SW 1271 (cell line): ENCODE data around the gene CDK13.

ENCODE experiments used
- DNase-seq, 2 experiments: peaks; one replicate each; lab custom pipeline; 2025; lab: John Stamatoyannopoulos, UW

CDK13 gene

GRCh38 chr7:40008223-40008815 is 58.3 kb downstream of the CDK13 start:
- DNase-seq: no peak

- no peak for DNase-seq
Measured at GRCh38 chr7:40009301-40009700, 59.2 kb downstream of the CDK13 start.

- DNase-seq: no peak
Measured at GRCh38 chr7:40014376-40014775, 64.3 kb downstream of the CDK13 start.

DNA sequence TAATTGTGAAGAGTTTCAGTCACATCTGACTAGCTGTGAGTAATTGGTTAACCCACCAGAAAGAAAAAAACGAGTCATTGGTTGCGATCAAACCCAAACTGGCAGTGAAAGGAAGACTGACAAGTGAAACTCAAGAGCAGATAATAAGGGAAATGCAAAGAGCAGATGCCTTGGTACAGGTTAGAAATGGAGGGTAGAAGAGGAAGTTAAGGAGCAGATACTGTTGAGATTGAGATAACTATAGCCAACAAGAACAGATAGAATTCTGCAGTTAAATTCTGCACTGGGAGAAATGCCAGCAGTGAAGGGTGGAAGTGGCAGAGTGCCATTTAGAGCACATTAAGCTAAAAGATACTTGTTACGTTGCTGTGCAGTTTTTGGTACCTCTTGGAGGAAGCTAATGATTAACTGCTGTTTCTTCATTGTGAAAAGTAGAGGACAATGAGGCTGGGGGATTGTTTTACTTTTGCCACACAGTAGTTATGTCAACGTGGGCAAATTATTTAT is 65.8 kb downstream of the CDK13 start:
- DNase-seq: no peak

DNA sequence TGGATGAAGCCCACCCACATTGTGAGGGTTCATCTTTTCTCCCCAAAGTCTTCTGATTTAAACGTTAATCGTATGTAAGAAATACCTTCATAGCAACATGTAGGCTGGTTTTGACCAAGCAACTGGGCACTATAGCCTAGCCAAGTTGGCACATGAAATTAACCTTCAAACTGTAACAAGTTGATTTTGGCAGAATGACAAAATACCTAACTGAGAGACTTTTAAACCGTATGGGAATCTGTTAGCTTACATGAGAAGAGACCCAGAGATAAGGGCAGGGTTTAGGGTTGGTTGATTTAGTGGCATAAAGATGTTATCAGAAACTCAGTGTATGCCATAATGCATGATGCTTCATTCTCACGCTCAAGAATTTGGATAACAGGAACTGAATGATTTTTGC is 69.5 kb downstream of the CDK13 start:
- DNase-seq: no peak

GRCh38 chr7:40024048-40024447 is 74.0 kb downstream of the CDK13 start:
- DNase-seq: no peak

DNA sequence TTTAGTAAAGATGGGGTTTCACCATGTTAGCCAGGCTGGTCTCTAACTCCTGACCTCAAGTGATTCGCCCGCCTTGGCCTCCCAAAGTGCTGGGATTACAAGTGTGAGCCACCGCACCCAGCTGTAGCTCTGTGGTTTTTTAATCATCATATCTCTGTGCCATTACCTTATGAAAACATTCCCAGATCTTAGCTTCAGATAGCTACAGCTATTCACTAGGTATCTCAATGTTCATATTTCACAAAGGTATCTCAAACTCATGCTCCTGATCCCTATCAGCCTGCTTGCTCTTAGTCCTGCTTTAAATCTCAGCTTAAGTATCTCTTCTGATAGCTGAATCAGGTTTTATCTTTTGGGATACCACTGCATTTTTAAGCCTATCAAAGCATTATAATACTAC is 74.8 kb downstream of the CDK13 start:
- no peak for DNase-seq

GRCh38 chr7:40027545-40027944 is 77.5 kb downstream of the CDK13 start:
- no peak for DNase-seq

DNA sequence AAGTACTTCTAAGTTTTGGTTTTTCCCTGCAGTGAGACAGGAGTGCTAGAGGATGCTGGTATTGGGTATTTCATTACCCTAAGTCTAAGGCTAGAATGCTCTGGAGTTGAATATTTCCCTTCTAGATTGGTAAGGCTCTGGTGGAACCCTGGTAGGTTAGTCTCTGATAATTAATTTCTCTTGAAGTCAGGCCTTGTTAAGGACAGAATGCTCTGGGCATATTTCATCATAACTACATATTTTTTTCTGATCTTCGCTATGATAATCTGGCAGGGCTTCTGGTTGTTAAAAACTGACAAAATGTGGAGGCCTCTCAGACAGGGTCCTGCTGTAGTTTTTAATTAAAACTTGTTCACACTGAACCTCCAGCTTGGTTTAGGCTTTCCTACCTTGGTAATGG is 83.8 kb downstream of the CDK13 start:
- no peak for DNase-seq

DNA sequence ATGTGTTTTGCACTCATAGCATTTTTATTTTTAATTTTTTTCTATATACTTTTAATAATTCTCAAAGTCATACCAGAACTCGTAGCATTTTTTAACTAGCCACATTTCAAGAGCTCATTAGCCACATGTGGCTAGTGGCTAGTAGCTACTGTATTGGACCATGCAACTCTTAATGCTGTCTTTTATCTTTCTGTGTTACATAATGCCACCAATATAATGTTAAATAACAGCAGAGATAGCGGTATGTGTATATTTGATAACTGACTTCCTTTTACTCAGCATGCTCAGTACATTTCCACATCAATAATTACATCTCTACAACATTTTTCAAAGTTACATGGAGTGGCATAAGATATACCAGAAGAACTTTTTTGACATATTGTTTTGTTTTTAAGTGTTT is 91.4 kb downstream of the CDK13 start:
- no peak for DNase-seq

DNA sequence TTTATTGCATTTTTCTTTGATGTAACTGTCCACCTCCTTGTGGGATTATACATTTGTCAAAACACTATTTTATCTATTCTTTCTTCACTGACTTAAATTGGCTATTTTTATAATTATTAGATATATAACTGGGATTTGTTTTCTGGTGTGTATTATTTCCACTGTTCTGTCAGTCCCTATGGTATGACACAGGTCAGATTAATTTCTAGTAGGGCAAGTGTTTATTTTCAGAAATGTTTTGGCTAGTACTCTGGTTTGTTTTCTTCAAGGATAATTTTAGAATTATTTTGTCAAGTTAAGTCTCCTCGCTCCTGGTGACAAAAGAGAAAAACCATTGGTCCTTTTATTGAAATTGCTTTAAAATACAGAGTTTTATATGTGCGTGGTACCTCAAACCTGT is 93.1 kb downstream of the CDK13 start:
- no peak for DNase-seq

GRCh38 chr7:40047661-40048060 is 97.6 kb downstream of the CDK13 start:
- DNase-seq: no peak

GRCh38 chr7:40057292-40057691 is 107.2 kb downstream of the CDK13 start:
- DNase-seq: no peak

DNA sequence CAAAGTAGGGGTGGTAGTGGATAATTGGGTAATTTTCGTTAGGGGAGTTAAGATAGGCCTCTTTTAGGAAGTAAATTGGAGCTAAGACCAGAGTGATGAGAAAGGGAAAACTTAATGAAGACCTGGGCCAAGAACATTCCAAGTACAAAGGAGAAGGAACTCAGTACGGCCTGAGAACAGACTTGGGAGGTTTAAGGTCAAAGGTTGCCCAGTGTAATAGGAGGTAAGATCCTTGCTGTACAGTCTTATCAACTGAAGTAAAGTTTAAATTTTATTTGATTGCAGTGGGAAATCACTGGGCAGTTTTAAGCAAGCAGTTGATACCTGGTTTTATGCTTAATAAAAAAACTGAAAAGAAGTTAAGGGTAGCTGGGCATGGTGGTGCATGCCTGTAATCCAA is 108.0 kb downstream of the CDK13 start:
- DNase-seq: no peak

DNA sequence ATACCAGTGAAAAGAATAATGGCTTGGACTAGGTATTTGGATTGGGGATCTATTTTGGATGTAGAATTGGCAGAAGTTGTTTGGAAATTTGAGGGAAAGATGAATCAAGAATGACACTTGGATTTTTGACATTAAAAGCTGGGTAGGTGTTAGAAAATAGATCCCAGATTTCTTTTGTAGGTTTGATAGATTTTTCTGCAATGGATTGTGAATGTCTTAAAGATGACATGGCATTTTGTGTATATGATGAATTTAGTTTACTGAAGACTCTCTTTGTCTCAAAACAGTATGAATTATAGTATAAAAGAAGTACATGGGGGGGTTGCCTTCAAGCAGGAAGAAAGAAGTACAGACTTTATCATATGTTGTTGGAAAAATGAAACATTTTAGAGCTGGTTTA is 108.6 kb downstream of the CDK13 start:
- no peak for DNase-seq

GRCh38 chr7:40059057-40059456 is 109.0 kb downstream of the CDK13 start:
- no peak for DNase-seq

GRCh38 chr7:40072268-40072667 is 122.2 kb downstream of the CDK13 start:
- DNase-seq: no peak

- no peak for DNase-seq
Measured at GRCh38 chr7:40073239-40073638, 123.2 kb downstream of the CDK13 start.

DNA sequence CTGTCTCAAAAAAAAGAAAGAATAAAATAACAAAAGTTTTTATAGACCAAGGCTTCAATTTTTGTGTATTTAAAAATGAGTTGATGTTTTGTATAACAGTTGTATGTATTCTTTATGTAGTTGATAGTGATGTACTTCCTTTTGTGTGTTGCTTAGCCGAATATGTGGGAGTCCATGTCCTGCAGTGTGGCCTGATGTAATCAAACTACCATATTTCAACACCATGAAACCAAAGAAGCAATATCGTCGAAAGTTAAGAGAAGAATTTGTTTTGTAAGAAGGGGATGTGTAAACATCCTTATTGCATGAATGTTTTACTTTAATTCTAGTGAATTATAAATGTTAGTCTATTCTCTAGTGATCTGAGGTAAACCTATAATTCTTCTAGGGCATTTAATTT is 127.8 kb downstream of the CDK13 start:
- no peak for DNase-seq

- no peak for DNase-seq
Measured at GRCh38 chr7:40092182-40092581, 142.1 kb downstream of the CDK13 start.

- DNase-seq: no peak
Measured at GRCh38 chr7:40093631-40094350, 143.7 kb downstream of the CDK13 start.

DNA sequence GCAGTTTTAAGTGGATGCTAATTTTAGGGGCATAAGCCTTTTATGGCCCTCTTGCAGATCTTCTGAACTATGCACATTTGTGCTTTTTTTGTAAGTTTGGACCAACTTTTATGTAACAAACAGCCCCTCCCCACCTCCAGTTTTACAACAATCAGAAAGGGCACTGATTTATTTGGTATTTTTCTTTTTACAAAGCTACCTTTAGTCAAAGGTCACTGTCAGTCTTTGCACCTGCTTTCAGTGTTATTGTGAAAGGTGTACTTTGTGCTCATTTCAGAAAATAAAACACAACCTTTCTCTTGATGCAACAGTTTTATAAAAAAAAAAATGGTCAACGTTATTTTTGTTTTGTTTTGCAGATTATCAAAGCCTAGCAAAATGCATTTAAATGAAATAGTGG is 145.2 kb downstream of the CDK13 start:
- no peak for DNase-seq

DNA sequence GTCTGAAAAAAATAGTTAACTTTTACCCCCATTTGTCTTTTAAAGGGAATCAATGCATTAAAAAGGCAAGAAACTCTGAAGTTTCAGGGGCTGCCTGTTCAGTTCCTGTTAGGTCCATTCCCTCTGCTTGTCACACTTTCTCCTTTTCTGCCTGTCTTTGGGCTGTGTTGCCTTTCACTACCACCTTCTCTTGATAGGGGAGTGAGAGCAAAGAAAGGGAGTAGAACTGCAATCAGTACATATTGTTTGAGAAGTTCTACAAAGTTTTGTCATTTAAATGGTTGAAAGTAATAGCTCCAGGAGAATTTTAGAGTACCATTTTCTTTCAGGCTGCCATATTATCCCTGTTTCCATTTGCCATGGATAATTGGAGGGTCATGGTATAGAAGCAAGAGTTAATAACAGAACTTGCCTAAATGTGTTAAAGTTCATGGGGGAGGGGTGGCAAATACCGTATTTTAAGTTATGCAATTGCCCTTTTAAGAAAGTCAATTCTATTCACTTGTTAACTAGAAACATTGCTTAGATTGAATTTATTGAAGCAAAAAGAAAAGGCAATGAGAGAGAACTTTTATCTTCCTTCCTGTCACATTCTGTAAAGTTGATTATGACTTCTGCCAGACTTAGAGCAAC is 145.8 kb downstream of the CDK13 start:
- DNase-seq: no peak
